Vagina (tissue), 2 donors: ENCODE results near the gene NUBPL.

Source experiments
- CTCF ChIP-seq, 3 experiments: fragments of 450-650 bp in 2 of 3; fragments of 200-600 bp in 1 of 3; sonication (generic) in 1 of 3; IDR thresholded peaks; one replicate each; pipeline ENCODE4 v1.5.1; 2017 to 2019; ENCODE audit warnings: antibody characterized with exemption in 3 of 3, mild to moderate bottlenecking in 2 of 3, moderate library complexity in 2 of 3
- POLR2A ChIP-seq, 2 donors: fragments of 450-650 bp; IDR thresholded peaks; one replicate each; pipeline ENCODE4 v1.6.1; 2017; ENCODE audit warnings: antibody characterized with exemption in 2 of 2, mild to moderate bottlenecking in 2 of 2, moderate library complexity in 2 of 2
- POLR2AphosphoS5 ChIP-seq, 2 donors: sonication (generic); formaldehyde crosslinking; IDR thresholded peaks; one replicate each; pipeline ENCODE4 v1.9.0; 2017; ENCODE audit warnings: antibody characterized with exemption in 2 of 2, mild to moderate bottlenecking in 2 of 2, low read depth in 1 of 2; ENCODE audit not compliant: insufficient read depth in 1 of 2

- TF ChIP-seq CTCF (IDR thresholded peaks at IDR 0.05) (no peak), POLR2A (IDR thresholded peaks at IDR 0.05) (no peak), POLR2AphosphoS5 (IDR thresholded peaks at IDR 0.05; ENCODE audit: insufficient read depth in 1 of 2, low read depth in 1 of 2) (no peak)
Measured at GRCh38 chr14:31657917-31658316, 96.7 kb downstream of the NUBPL start.
